GM21619 (cell line): Measurements from ENCODE around the gene ADAMTS17.

ENCODE experiments used
- ATAC-seq: cut with Tn5 transposase; IDR thresholded peaks from one replicate; pipeline ENCODE4 v1.9.1; 2021; ENCODE audit not compliant: unreplicated experiment

The ADAMTS17 gene

DNA sequence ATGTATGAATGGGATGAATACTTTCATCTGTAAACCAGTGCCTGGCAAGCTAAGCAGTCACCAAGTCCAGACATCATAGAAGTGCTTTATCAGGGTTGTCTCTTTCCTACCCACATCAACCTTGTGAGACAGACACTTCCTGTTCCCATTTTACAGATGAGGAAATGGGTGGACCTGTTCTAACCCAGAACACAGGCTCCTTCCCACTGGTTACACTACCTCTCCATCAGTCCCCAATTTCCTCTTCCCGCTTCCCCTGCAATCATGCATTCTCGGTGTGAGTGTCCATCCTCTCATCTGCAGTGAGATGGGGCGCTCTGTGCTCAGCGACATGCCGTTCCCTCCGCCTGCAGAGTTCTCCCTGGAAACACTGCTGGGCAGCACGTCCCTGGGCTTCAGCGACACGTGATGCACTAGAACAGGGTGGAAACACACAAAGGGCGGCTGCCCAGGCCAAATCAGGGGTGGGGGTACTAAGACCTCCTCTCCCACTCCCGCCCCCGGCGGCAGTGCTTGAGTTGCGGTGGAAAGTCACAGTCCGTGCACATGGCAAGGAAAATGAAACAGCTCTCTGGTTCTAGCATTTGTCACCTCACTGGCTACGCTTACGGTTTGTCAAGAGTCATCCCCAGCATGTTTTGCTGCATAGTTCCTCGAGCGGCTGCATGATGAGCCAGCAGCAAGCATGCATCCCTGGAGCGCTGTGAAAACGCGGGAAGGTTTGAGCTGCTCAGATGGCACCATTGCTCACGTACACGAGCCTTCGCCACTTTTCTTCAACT is 201.1 kb downstream of the ADAMTS17 start:
- ATAC-seq, result no peak

- ATAC-seq, result no peak
These were observed 207.2 kb downstream of the ADAMTS17 start for GRCh38 chr15:100134586-100134985.

DNA sequence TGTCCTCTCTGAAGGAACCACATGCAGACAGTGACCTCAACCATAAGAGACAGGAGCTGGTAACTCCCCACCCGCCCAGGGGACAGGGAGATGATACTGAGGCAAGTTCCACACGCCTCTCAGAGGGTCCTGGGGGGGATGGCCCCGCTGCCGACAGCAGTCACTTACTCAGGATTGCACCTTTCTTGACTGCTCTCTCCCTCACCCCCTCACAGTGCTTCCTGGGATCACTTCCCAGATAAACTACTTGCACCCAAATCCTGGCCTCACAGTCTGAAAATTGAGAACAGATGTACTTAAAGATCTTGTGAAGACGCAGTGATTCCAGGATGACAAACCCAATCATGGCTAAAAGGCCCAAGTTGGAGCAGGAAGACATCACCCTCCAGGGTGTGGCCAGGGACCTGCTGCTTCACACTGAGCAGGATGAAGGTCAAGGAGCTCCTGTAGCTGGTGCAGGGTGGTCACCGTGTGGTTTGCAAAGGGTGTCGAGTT is 207.6 kb downstream of the ADAMTS17 start:
- no peak for ATAC-seq

GRCh38 chr15:100133001-100133400 is 208.8 kb downstream of the ADAMTS17 start:
- ATAC-seq, result no peak

GRCh38 chr15:100132309-100132708 is 209.5 kb downstream of the ADAMTS17 start:
- ATAC-seq, result no peak

DNA sequence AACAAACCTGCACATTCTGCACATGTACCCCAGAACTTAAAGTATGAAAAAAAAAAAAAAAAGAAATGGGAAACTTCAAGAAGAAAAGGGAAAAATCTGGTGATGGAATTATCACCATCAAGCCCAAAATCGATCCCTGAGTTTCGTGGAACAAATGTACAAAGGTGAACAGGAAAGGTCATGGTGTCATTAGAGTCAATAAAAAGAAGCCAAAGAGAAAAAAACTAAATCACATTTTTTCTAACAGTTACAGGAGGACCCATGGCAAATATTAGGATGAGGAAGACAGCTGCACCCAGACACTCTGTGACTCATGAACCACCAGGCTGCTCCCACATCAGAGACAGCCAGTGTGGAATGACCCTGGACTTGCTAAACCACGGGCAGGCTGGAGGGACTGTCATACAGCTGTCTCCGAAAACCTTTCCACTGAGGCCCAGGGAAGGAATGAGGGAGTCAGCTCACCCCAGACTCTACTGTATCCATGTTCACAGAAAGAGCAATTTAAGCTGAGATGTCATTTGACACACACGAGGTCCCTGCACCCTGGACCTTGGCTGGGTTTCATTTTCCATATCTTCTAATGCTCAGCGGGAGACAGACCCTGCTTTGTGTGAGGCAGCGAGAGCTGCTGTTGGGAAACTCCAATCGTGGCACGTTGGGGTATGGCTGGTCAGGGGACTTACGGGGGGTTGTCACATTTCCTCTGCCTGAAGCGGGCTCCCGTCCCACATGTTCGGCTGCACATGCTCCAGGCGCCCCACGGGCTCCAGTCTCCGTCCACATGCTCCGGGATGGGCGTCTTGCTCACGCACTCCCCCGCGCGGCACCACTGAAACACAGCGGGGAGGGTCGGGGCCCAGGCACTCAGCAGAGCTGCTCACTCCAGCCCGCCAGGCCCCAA is 210.2 kb downstream of the ADAMTS17 start:
- ATAC-seq, result no peak

DNA sequence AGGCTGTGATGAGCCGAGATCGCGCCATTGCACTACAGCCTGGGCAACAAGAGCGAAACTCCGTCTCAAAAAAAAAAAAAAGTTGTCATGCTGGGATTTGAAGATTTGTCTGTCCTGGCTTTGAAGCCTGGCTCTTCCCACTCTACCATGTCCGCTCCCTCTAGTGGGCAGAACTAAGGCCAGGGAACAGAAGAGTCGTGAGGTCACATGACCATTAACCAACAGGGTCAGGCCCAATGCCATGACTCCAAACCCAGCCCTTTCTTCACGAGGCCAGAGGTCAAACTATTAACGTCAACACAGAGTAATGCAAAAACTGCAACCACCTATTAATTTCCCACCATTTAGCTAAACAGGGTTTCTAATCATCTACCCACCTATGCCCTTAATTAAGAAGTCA is 212.1 kb downstream of the ADAMTS17 start:
- no peak for ATAC-seq

DNA sequence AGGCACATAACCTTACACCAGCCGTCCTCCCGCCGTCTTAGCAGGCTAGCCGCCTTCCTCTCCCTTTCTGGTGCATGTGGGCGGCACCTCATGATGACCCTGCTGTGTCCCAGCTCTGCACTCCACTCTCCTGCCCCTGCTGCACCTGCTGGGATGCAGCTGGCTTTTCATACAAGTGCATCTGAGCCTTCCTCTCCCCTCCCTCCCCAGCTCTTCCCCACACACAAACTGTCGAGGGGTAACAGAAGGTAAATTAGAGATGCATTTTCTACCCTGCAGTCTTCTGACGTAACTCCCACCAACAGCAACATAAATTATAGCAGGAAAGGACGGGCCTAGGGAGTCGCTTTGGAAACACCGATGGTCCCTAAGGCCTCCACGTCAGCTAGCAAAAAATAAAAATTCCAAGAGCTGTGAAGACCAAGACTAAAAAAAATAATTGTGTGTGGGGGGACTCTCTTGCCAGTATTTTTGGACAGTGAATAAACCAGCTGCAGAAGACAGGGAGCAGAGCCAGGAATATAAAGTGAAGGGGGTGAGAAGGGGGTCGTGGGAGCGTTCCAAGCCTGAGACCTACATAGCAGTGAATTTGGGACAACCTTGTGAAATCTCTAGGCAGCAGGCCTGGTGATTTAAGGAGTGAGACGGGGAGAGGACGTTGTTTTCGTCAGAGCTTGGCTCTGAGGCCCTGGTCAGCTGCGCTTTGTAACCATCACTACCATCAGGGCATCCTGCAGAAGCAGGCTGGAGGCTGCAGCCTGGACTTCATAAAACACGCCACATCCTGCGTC is 216.2 kb downstream of the ADAMTS17 start:
- no peak for ATAC-seq

GRCh38 chr15:100124936-100125335 is 216.8 kb downstream of the ADAMTS17 start:
- no peak for ATAC-seq

- no peak for ATAC-seq
These were observed 217.4 kb downstream of the ADAMTS17 start for GRCh38 chr15:100124361-100124760.

GRCh38 chr15:100123611-100124010 is 218.2 kb downstream of the ADAMTS17 start:
- no peak for ATAC-seq

DNA sequence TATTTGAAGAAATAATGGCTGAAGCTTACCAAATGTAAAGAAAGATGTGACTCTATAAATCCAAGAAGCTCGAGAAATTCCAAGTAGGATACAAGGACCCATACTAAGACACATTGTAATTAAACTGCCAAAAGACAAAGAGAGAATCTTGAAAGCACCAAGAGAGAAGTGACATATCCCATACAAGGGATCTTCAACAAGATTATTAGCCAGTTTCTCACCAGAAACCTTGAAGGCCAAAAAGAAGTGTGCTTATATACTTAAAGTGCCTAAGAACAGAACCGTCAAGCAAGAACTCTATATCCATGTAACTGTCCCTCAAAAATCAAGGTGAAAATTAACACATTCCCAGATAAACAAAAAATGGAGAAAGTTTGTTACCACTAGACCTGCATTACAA is 220.5 kb downstream of the ADAMTS17 start:
- ATAC-seq, result no peak

- no peak for ATAC-seq
These were observed 221.7 kb downstream of the ADAMTS17 start for GRCh38 chr15:100120111-100120510.

DNA sequence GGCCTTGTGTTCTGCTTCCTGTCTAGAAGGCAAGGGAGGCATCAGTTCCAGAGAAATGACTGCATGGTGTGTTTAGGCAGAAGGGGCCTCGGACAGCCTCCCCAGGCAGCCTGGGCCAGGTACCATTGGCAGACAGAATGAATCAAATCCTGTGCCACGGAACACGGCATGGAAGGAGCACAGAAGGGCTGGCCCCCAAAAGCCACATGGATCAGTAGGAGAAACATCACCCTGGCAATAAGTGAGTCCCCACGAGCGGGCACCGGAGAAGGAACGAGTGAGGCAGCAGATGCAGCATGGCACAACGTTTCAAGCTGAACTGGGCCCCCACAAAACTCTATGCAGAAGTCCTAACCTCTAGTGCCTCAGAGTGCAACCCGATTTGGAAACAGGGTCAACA is 223.2 kb downstream of the ADAMTS17 start:
- ATAC-seq, result no peak

GRCh38 chr15:100116416-100117190 is 225.2 kb downstream of the ADAMTS17 start:
- ATAC-seq, result no peak

DNA sequence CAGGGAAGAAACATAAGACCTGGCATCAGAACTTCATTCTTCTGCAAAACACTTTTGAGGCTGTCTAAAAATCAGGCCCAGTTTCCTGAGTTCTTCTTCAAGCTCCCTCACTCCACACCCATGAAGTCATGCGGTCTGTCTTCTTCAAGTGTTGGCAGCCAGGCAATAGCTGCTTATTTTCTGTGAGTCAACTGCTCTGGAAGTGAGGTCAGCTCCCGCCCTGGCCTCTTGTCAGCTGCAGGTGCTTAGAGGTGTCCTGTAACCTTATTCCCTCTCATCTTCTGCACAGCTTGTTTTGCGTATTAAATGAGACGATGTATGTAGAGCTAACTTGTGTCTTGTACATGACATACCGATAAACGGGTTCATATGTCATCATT is 226.1 kb downstream of the ADAMTS17 start:
- no peak for ATAC-seq

- no peak for ATAC-seq
These were observed 226.6 kb downstream of the ADAMTS17 start for GRCh38 chr15:100115066-100115710.

DNA sequence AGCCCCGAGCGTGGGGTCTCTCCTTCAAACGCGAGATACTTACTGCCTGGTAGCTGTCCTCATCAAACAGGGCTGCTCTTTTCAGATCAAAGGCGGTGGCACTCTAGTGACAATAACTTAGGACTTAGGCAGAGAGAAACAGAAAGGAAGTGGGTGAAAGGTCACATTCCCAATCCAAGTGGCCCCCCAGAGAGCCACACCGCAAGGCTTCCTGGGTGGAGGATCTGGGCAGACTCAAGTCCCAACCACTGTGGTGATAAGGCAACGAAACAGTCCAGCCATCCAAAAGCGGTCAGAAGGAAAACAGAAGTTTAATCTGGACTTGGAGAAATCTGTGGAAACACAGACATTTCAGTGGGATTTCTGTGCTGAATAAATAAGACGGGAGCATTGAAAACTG is 227.2 kb downstream of the ADAMTS17 start:
- no peak for ATAC-seq

DNA sequence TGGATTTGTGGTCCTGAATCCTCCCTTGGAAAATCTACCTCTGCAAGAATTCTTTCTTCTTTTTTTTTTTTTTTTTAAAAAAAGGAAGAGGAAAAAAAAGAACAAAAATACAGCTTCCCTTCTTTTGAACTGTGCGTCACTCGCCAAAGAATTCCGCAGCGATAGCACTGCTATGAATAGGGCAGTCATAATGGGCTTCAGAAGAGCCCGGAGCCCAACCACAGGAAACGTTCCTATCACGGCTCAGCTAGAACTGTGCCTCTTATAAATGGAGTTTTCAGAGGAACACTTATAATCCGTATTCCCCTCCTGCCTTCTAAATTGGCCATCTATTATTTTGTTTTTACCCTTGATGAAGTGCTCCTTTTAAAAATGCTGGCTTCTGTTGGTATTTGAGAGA is 227.7 kb downstream of the ADAMTS17 start:
- ATAC-seq, result no peak
